Lower leg skin (tissue), 4 donors: ENCODE measurements around the gene KRT33A. TPM values are rescaled to one million over a fixed set of nuclear protein-coding genes. Genes with fewer than 3 reads are reported as not detected.

Experiments
- DNase-seq, 2 donors: peaks; one replicate each; pipeline ENCODE4 v3.0.0-alpha.2; 2019; ENCODE audit warnings: low spot score in 2 of 2
- H3K4me3 ChIP-seq: fragments of 200-600 bp; sonication (generic); 2 replicates; pipeline ENCODE4 v1.5.1; 2017; ENCODE audit warnings: mild to moderate bottlenecking, low read depth; ENCODE audit not compliant: poor library complexity, severe bottlenecking
- POLR2A ChIP-seq, 2 donors: fragments of 450-650 bp; IDR thresholded peaks; one replicate each; pipeline ENCODE4 v1.6.1; 2016 to 2017; ENCODE audit warnings: antibody characterized with exemption in 2 of 2, mild to moderate bottlenecking in 1 of 2, moderate library complexity in 1 of 2
- WGBS, 2 donors: methylation state at CpG; one replicate each; pipeline ENCODE4 v1.1.5; 2018; 5-methylcytosine and 5-hydroxymethylcytosine counted together
- intact Hi-C: fragments of 100-400 bp; cut with DNase I; formaldehyde crosslinking; loops from one replicate; pipeline ENCODE4 v1.15.0; 2023; ENCODE audit warnings: low total_unique reads
- total RNA-seq, 4 donors: library from RNA; depleted of rRNA; stranded (reverse); fragments of >200 nt; gene quantifications; one replicate each; pipeline ENCODE4 v1.1.0, GENCODE V29; 2016
- TF ChIP-seq, protein P1 (sequence below), 3 donors: fragments of 450-650 bp; IDR thresholded peaks; one replicate each; pipeline ENCODE4 v1.5.1; 2016; ENCODE audit warnings: antibody characterized with exemption in 3 of 3, mild to moderate bottlenecking in 3 of 3, moderate library complexity in 2 of 3

Gene KRT33A
- total RNA-seq, 4 donors from 2014 or later = 0.25 to 73.9 (median 11.0) TPM; not detected in 1

DNA sequence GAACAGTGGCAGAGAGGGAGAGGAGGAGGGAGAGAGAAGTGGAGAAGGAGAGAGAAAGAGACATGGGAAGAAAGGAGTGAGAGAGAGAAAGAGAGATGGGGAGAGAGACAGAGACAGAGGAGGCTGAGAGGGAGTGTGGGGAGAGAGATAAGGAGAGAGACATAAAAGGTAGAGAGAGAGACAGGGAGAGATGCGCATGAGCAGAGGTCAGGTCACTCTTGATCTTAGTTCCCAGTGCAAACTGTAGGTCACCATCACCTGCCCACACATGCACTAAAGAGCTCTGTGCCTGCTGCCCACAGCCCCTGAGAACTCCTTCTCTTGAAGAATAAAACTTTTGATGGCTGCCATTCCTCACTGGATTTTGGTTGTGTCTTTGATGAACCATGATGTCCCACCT is 14.9 kb downstream of the KRT33A start:
- intact Hi-C loops = no loop called here
- DNase-seq = peak in 1 of 2 donors; percentile 23
- no peak overlapping the region for H3K4me3 ChIP-seq
- no peak for TF ChIP-seq POLR2A (IDR thresholded peaks at IDR 0.05)
- TF ChIP-seq, protein P1, sequence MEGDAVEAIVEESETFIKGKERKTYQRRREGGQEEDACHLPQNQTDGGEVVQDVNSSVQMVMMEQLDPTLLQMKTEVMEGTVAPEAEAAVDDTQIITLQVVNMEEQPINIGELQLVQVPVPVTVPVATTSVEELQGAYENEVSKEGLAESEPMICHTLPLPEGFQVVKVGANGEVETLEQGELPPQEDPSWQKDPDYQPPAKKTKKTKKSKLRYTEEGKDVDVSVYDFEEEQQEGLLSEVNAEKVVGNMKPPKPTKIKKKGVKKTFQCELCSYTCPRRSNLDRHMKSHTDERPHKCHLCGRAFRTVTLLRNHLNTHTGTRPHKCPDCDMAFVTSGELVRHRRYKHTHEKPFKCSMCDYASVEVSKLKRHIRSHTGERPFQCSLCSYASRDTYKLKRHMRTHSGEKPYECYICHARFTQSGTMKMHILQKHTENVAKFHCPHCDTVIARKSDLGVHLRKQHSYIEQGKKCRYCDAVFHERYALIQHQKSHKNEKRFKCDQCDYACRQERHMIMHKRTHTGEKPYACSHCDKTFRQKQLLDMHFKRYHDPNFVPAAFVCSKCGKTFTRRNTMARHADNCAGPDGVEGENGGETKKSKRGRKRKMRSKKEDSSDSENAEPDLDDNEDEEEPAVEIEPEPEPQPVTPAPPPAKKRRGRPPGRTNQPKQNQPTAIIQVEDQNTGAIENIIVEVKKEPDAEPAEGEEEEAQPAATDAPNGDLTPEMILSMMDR (IDR thresholded peaks at IDR 0.05) = no peak
- WGBS, 2 donors = 84 to 94% methylated on average over 1 of the region's 1 CpG

DNA sequence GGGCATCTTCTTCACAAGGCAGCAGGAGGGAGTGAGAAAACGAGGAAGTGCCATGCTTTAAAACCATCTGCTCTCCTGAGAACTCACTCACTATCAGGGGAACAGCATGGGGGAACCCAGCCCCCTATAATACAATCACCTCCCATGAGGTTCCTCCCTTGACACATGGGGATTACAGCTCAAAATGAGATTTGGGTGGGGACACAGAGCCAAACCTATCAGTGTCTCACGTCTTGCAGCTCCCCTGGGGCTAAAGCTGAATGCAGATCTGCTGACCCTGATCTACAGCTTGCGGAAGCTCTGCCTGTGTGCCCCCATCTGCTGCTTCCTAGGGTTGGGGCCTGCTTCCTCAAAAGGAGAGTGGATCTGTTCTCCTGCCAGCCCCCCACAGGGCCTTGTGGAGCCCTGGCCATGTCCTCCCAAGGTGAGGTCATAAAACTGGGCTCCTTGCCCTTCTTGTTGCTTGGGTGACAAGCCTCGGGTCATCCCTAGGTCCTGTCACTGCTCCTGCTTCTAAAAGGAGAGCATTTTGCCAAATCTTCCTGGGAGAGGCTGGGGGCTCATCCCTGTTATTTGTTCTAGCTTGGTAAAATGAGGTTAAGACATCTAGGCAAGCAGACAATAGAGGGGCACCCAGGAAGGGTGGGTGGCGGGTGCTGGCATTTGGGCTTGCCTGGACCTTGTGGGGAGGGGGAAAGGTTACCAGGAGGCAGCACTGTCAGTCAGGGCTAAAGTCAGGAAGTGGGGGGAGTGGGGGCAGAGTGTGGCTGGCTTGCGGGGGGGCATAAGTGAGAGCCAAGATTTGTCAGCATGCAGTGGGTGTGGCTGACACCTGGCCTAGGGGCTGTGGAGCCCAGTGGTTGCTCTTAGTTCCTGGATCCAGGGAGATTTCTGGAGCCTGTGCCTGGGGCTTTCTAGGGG is 16.0 kb downstream of the KRT33A start:
- intact Hi-C loops = no loop called here
- no peak overlapping the region for H3K4me3 ChIP-seq
- DNase-seq = peak in 1 of 2 donors; percentile 65
- no peak for TF ChIP-seq POLR2A (IDR thresholded peaks at IDR 0.05)
- TF ChIP-seq, protein P1 (IDR thresholded peaks at IDR 0.05) = no peak
- 64 to 71% methylated on average over 6 of the region's 6 CpGs for WGBS, 2 donors

- peak in 1 of 2 donors; percentile 43 for DNase-seq
- 97 to 100% methylated on average over 3 of the region's 3 CpGs for WGBS, 2 donors
- no peak for TF ChIP-seq POLR2A (IDR thresholded peaks at IDR 0.05)
- TF ChIP-seq, protein P1 (IDR thresholded peaks at IDR 0.05) = no peak
- intact Hi-C loops = no loop called here
- H3K4me3 ChIP-seq = no peak overlapping the region
Observed at GRCh38 chr17:41333836-41334235, 16.8 kb downstream of the KRT33A start.

DNA sequence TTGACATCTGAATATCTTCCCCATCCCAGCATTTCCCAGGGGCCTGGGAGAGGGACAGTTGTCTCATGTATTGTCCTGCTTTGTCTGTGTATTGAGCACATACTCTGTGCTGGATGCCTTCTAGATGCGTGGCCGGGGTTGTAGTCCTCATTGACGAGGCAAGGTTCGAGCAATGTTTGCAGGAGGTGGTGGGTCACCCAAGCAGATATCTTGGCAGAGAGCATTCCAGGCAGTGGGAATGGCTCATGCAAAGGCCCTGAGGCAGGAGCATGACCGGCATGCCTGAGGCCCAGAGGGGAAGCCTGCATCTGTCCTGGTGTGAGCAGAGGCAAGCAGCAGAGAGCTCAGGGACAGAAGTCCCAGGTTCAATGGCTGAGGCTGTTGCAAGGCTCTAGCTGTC is 17.5 kb downstream of the KRT33A start:
- 96 to 98% methylated on average over 5 of the region's 5 CpGs for WGBS, 2 donors
- peak in 1 of 2 donors; percentile 32 for DNase-seq
- no peak overlapping the region for H3K4me3 ChIP-seq
- TF ChIP-seq, protein P1 (IDR thresholded peaks at IDR 0.05) = no peak
- no peak for TF ChIP-seq POLR2A (IDR thresholded peaks at IDR 0.05)
- intact Hi-C loops = no loop called here

GRCh38 chr17:41332239-41332638 is 18.4 kb downstream of the KRT33A start:
- intact Hi-C loops = no loop called here
- peak in 1 of 2 donors; percentile 46 for DNase-seq
- no peak for TF ChIP-seq POLR2A (IDR thresholded peaks at IDR 0.05)
- TF ChIP-seq, protein P1 (IDR thresholded peaks at IDR 0.05) = no peak
- 91 to 94% methylated on average over 2 of the region's 2 CpGs for WGBS, 2 donors
- no peak overlapping the region for H3K4me3 ChIP-seq
